H1 (cell line): ENCODE results near the gene IFNB1. TPM values are rescaled to one million over a fixed set of nuclear protein-coding genes. Genes with fewer than 3 reads are reported as not detected.

ENCODE experiments used
- CTCF ChIA-PET: fragments of 300-600 bp; sonication (Branson Sonifier 250); formaldehyde crosslinking; loops from one replicate; lab custom pipeline; 2021; ENCODE audit not compliant: partially characterized antibody; lab: Charles Lee
- POLR2A ChIA-PET: fragments of 300-600 bp; sonication (Branson Sonifier 250); formaldehyde crosslinking; loops from one replicate; lab custom pipeline; 2021; ENCODE audit warnings: inconsistent platforms; ENCODE audit not compliant: partially characterized antibody; lab: Charles Lee
- DNase-seq, 2 experiments: peaks; one replicate each; pipeline versions ENCODE4 v3.0.0 to v3.0.0-alpha.2; 2010 to 2022; ENCODE audit warnings: low spot score in 2 of 2, low read depth in 1 of 2, mixed read lengths in 1 of 2
- FAIRE-seq: peaks from 2 replicates; lab custom pipeline; 2011; peaks lifted over from hg19 to GRCh38; lab: Jason Lieb, UNC
- H2AFZ ChIP-seq: 2 replicates; pipeline ENCODE4 v1.8.1; 2012; ENCODE audit warnings: low read length, inconsistent platforms
- H2AK5ac ChIP-seq: 2 replicates; pipeline ENCODE4 v1.6.1; 2013; ENCODE audit warnings: low read depth, low read length
- H2BK120ac ChIP-seq: replicated peaks from 2 replicates; pipeline ENCODE3; 2013; ENCODE audit warnings: low read depth, low read length, inconsistent platforms
- H2BK12ac ChIP-seq: 2 replicates; pipeline ENCODE4 v1.6.1; 2013; ENCODE audit warnings: low read depth, low read length
- H2BK15ac ChIP-seq: 2 replicates; pipeline ENCODE4 v1.6.1; 2013; ENCODE audit warnings: low read length
- H2BK20ac ChIP-seq: 2 replicates; pipeline ENCODE4 v1.6.1; 2013; ENCODE audit warnings: low read length
- H2BK5ac ChIP-seq: 2 replicates; pipeline ENCODE4 v1.6.1; 2013; ENCODE audit warnings: low read depth, low read length
- H3K14ac ChIP-seq: 2 replicates; pipeline ENCODE4 v1.6.1; 2013; ENCODE audit warnings: inconsistent platforms; ENCODE audit not compliant: insufficient read length
- H3K18ac ChIP-seq: 2 replicates; pipeline ENCODE4 v1.6.1; 2013; ENCODE audit warnings: low read length; ENCODE audit errors: extremely low read depth
- H3K23ac ChIP-seq: 2 replicates; pipeline ENCODE4 v1.6.1; 2013; ENCODE audit warnings: inconsistent platforms; ENCODE audit not compliant: insufficient read length
- H3K23me2 ChIP-seq: 2 replicates; pipeline ENCODE4 v1.6.1; 2013; ENCODE audit warnings: low read depth, low read length
- H3K27ac ChIP-seq: 2 replicates; pipeline ENCODE4 v1.6.1; 2011; ENCODE audit warnings: low read depth, low read length, inconsistent platforms
- H3K27me3 ChIP-seq, 4 experiments: replicated peaks in 1 of 4; 1 replicate in 1 of 4; 2 replicates in 3 of 4; pipeline versions ENCODE4 v1.6.1 to v1.8.1; 2011 to 2013; ENCODE audit warnings: low read length in 3 of 4, mild to moderate bottlenecking in 3 of 4, inconsistent platforms in 2 of 4, mixed read lengths in 2 of 4, moderate library complexity in 1 of 4; ENCODE audit not compliant: control insufficient read depth in 3 of 4, insufficient read depth in 3 of 4; ENCODE audit errors: extremely low read depth in 1 of 4
- H3K36me3 ChIP-seq, 4 experiments: 2 replicates each; pipeline versions ENCODE4 v1.6.1 to v1.8.1; 2011 to 2013; ENCODE audit warnings: mild to moderate bottlenecking in 4 of 4, low read length in 3 of 4, moderate library complexity in 2 of 4, control low read depth in 1 of 4, inconsistent platforms in 1 of 4; ENCODE audit not compliant: insufficient read depth in 4 of 4, control insufficient read depth in 2 of 4
- H3K4ac ChIP-seq: replicated peaks from 2 replicates; pipeline ENCODE3; 2013; ENCODE audit warnings: low read length, low read depth, mixed read lengths, inconsistent platforms; ENCODE audit not compliant: insufficient read length
- H3K4me1 ChIP-seq, 4 experiments: replicated peaks in 1 of 4; 1 replicate in 1 of 4; 2 replicates in 3 of 4; pipeline versions ENCODE4 v1.6.1 to v1.8.1; 2011 to 2013; ENCODE audit warnings: low read length in 3 of 4, inconsistent platforms in 2 of 4, mixed read lengths in 1 of 4; ENCODE audit not compliant: insufficient read depth in 4 of 4, control insufficient read depth in 3 of 4
- H3K4me2 ChIP-seq, 2 experiments: 2 replicates each; pipeline versions ENCODE4 v1.6.1 to v1.8.1; 2011 to 2013; ENCODE audit warnings: low read depth in 2 of 2, low read length in 2 of 2, control low read depth in 1 of 2, inconsistent platforms in 1 of 2, mild to moderate bottlenecking in 1 of 2; ENCODE audit not compliant: insufficient read depth in 1 of 2
- H3K4me3 ChIP-seq, 4 experiments: fragments of 200-600, 300-600 bp in 1 of 4; sonication (generic), shearing (Covaris generic), sonication (Bioruptor Twin) in 1 of 4; 2 replicates each; pipeline versions ENCODE4 v1.5.1 to v1.8.1; 2011 to 2016; ENCODE audit warnings: low read length in 4 of 4, low read depth in 3 of 4, control low read depth in 2 of 4, inconsistent platforms in 2 of 4, mild to moderate bottlenecking in 2 of 4, mixed read lengths in 1 of 4, moderate library complexity in 1 of 4; ENCODE audit not compliant: insufficient read depth in 2 of 4; ENCODE audit errors: extremely low read depth in 1 of 4
- H3K56ac ChIP-seq: replicated peaks from 2 replicates; pipeline ENCODE3; 2013; ENCODE audit warnings: low read depth, mild to moderate bottlenecking, mixed read lengths, low read length, inconsistent platforms; ENCODE audit not compliant: insufficient read length
- H3K79me1 ChIP-seq: 2 replicates; pipeline ENCODE4 v1.6.1; 2013; ENCODE audit warnings: low read depth, low read length, control low read depth
- H3K79me2 ChIP-seq, 2 experiments: 2 replicates each; pipeline versions ENCODE4 v1.6.1 to v1.8.1; 2012 to 2013; ENCODE audit warnings: low read length in 2 of 2, mild to moderate bottlenecking in 2 of 2, inconsistent platforms in 1 of 2; ENCODE audit not compliant: insufficient read depth in 2 of 2, control insufficient read depth in 1 of 2
- H3K9ac ChIP-seq, 4 experiments: replicated peaks in 1 of 4; 1 replicate in 1 of 4; 2 replicates in 3 of 4; pipeline versions ENCODE4 v1.6.1 to v1.8.1; 2011 to 2013; ENCODE audit warnings: low read depth in 3 of 4, low read length in 3 of 4, control low read depth in 2 of 4, mild to moderate bottlenecking in 2 of 4, moderate library complexity in 2 of 4, inconsistent platforms in 1 of 4; ENCODE audit errors: extremely low read depth in 1 of 4
- H3K9me3 ChIP-seq, 2 experiments: 2 replicates each; pipeline versions ENCODE4 v1.6.1 to v1.8.1; 2012 to 2013; ENCODE audit warnings: mild to moderate bottlenecking in 2 of 2, moderate library complexity in 2 of 2, control low read depth in 1 of 2, inconsistent platforms in 1 of 2, low read depth in 1 of 2, low read length in 1 of 2, mixed read lengths in 1 of 2; ENCODE audit not compliant: insufficient read depth in 2 of 2
- H4K20me1 ChIP-seq, 2 experiments: replicated peaks in 1 of 2; 2 replicates each; pipeline versions ENCODE3 to v1.8.1; 2011 to 2013; ENCODE audit warnings: inconsistent platforms in 2 of 2, low read length in 2 of 2, mild to moderate bottlenecking in 1 of 2; ENCODE audit not compliant: insufficient read depth in 2 of 2, control insufficient read depth in 1 of 2
- H4K5ac ChIP-seq: 2 replicates; pipeline ENCODE4 v1.6.1; 2013; ENCODE audit warnings: low read length, low read depth, mixed read lengths, inconsistent platforms; ENCODE audit not compliant: insufficient read length
- H4K8ac ChIP-seq: 2 replicates; pipeline ENCODE4 v1.8.0; 2013; ENCODE audit warnings: mild to moderate bottlenecking, moderate library complexity, low read length, inconsistent platforms; ENCODE audit not compliant: insufficient read depth; ENCODE audit errors: extremely low read depth
- H4K91ac ChIP-seq: replicated peaks from 2 replicates; pipeline ENCODE3; 2013; ENCODE audit warnings: low read length, mixed read lengths, inconsistent platforms; ENCODE audit not compliant: insufficient read length
- BCL11A ChIP-seq, 2 experiments: IDR thresholded peaks; one replicate each; pipeline ENCODE4 v1.6.1; 2011; ENCODE audit warnings: low read depth in 2 of 2, low read length in 2 of 2, mild to moderate bottlenecking in 2 of 2
- EGR1 ChIP-seq: IDR thresholded peaks from 2 replicates; pipeline ENCODE4 v1.6.1; 2011; ENCODE audit warnings: low read depth, low read length, borderline replicate concordance
- EP300 ChIP-seq, 2 experiments: IDR thresholded peaks; 1 replicate in 1 of 2; 2 replicates in 1 of 2; pipeline ENCODE4 v1.6.1; 2011 to 2012; ENCODE audit warnings: low read depth in 2 of 2, low read length in 2 of 2, mild to moderate bottlenecking in 2 of 2, borderline replicate concordance in 1 of 2, inconsistent platforms in 1 of 2, moderate library complexity in 1 of 2
- SIRT6 ChIP-seq: IDR thresholded peaks from one replicate; pipeline ENCODE4 v1.7.1; 2012; ENCODE audit warnings: low read length, inconsistent platforms
- WGBS, 2 experiments: shearing (Covaris generic) in 1 of 2; methylation state at CpG; one replicate each; pipeline versions ENCODE4 v1.1.6 to v1.1.7; 2013 to 2015; ENCODE audit warnings: low lambda C conversion rate in 2 of 2, mixed read lengths in 2 of 2, inconsistent platforms in 1 of 2, low coverage in 1 of 2, missing lambda C conversion rate in 1 of 2; ENCODE audit not compliant: insufficient replicate concordance in 2 of 2, insufficient coverage in 1 of 2, insufficient read length in 1 of 2; ENCODE audit errors: extremely low coverage in 1 of 2, missing lambda C conversion rate in 1 of 2; 5-methylcytosine and 5-hydroxymethylcytosine counted together
- polyA plus RNA-seq, 7 experiments: library from polyadenylated mRNA; depleted of rRNA in 3 of 7; stranded (reverse) in 5 of 7; unstranded in 2 of 7; fragments of >200 nt in 5 of 7; fragments of 200-250 nt in 2 of 7; gene quantifications; 1 replicate in 5 of 7; 2 replicates in 1 of 7; 4 replicates in 1 of 7; pipeline versions ENCODE4 v1.2.1 to v1.2.3, GENCODE V29; 2011 to 2013; ENCODE audit warnings: missing spikeins in 2 of 7, mixed read lengths in 2 of 7
- total RNA-seq: library from RNA; stranded (reverse); fragmentation: NEBNext Ultra II Directional; extraction: Animal tissue kit (Norgen Biotek cat#: 25700); gene quantifications from 2 replicates; pipeline ENCODE4 v1.2.1, GENCODE V29; 2021
- TF ChIP-seq, protein P1 (sequence below): IDR thresholded peaks from 2 replicates; pipeline ENCODE4 v1.6.1; 2011; ENCODE audit warnings: low read length, improper control_type of control experiment

The IFNB1 gene
- total and polyA plus RNA-seq, 2 of the 8 experiments (the other 6 are each of a cell fraction or from before 2014, with no cell fraction given), result not detected

DNA sequence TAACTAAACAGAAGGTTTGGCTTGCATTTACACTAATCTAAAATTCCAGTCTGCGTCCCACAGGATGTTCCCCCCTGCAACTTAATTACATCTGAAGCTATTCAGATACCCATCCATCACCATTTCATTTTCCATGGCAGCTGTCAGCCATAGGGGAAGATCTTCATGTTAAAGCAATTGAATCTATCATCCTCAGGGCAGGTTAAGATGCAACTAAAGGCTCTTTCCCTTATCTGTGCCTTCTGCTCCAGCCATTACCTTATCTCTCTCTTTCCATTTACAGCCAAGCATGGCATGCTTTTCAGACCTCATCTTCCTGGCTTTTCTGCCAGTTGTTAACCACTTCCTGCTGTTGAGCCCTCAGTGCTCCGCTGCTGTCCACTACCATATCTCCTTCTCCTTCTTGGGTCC is 30.5 kb downstream of the IFNB1 start:
- Histone ChIP-seq H2AK5ac (no peak overlapping the region), H3K18ac (no peak overlapping the region), H3K4me1 (no peaks in the 10 kb centered on the region), H3K23me2 (no peaks in the 10 kb centered on the region), H3K27me3 (no peaks in the 10 kb centered on the region), H2BK120ac (no peak overlapping the region), H3K79me1 (no peaks in the 10 kb centered on the region), H2BK12ac (no peak overlapping the region), H2BK15ac (no peak overlapping the region), H2BK5ac (no peak overlapping the region), H3K56ac (no peak overlapping the region), H4K91ac (no peak overlapping the region), H3K4ac (no peak overlapping the region), H3K79me2 (no peaks in the 10 kb centered on the region), H4K20me1 (no peaks in the 10 kb centered on the region), H3K4me3 (no peak overlapping the region), H4K5ac (no peak overlapping the region), H4K8ac (no peak overlapping the region), H3K4me2 (no peak overlapping the region), H2AFZ (no peak overlapping the region), H3K9ac (no peak overlapping the region), H3K9me3 (no peaks in the 10 kb centered on the region), H2BK20ac (no peak overlapping the region), H3K27ac (no peak overlapping the region), H3K14ac (no peak overlapping the region), H3K36me3 (no peaks in the 10 kb centered on the region), H3K23ac (no peak overlapping the region)
- 90% methylated on average over 2 of the region's 2 CpGs; no CpG with 5 or more reads in 1 of the 2 experiments for WGBS, 2 experiments
- no peak for DNase-seq
- CTCF ChIA-PET, result interaction anchor here (1.1 to 1.6 kb wide), 2 partner anchors 10 to 389 kb away, joined by 3 read pairs; no protein-coding TSS in a partner anchor
- no peak for FAIRE-seq
- POLR2A ChIA-PET, result no interaction called here
- TF ChIP-seq SIRT6 (no peak), BCL11A (IDR thresholded peaks at IDR 0.05; ENCODE audit: low read depth in 2 of 2, low read length in 2 of 2) (no peak), EGR1 (no peak), EP300 (IDR thresholded peaks at IDR 0.05; ENCODE audit: borderline replicate concordance in 1 of 2, low read depth in 2 of 2, low read length in 2 of 2) (no peak)
- TF ChIP-seq, protein P1, sequence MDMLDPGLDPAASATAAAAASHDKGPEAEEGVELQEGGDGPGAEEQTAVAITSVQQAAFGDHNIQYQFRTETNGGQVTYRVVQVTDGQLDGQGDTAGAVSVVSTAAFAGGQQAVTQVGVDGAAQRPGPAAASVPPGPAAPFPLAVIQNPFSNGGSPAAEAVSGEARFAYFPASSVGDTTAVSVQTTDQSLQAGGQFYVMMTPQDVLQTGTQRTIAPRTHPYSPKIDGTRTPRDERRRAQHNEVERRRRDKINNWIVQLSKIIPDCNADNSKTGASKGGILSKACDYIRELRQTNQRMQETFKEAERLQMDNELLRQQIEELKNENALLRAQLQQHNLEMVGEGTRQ, result no peak
